Mesenchymal stem cell (in vitro differentiated cells and primary cell): ENCODE results near the gene DOCK2.
A peak's percentile ranks its signal among the peaks of the same experiment; 100 is the strongest.

Source experiments
- DNase-seq: peaks from one replicate; pipeline ENCODE4 v3.0.0-alpha.2; 2013
- H2AFZ ChIP-seq: one replicate; pipeline ENCODE4 v1.6.1; 2013; ENCODE audit warnings: low read depth, mild to moderate bottlenecking, control low read depth, inconsistent platforms, low read length, moderate library complexity
- H2AK5ac ChIP-seq: 2 replicates; pipeline ENCODE4 v1.6.1; 2013; ENCODE audit warnings: low read length, moderate library complexity, mild to moderate bottlenecking, inconsistent platforms; ENCODE audit not compliant: severe bottlenecking
- H2BK120ac ChIP-seq: one replicate; pipeline ENCODE4 v1.6.1; 2013; ENCODE audit warnings: low read depth, mild to moderate bottlenecking, inconsistent platforms, low read length, moderate library complexity
- H2BK12ac ChIP-seq, 2 experiments: one replicate each; pipeline ENCODE4 v1.6.1; 2013; ENCODE audit warnings: inconsistent platforms in 2 of 2, low read length in 2 of 2, mild to moderate bottlenecking in 2 of 2, moderate library complexity in 2 of 2, control low read depth in 1 of 2
- H2BK15ac ChIP-seq: one replicate; pipeline ENCODE4 v1.6.1; 2013; ENCODE audit warnings: mild to moderate bottlenecking, low read depth, inconsistent platforms; ENCODE audit not compliant: poor library complexity, severe bottlenecking
- H2BK5ac ChIP-seq: 2 replicates; pipeline ENCODE4 v1.6.1; 2013; ENCODE audit warnings: low read depth, mild to moderate bottlenecking, low read length, control low read depth, inconsistent platforms; ENCODE audit not compliant: poor library complexity, severe bottlenecking
- H3K14ac ChIP-seq, 2 experiments: one replicate each; pipeline ENCODE4 v1.6.1; 2013; ENCODE audit warnings: inconsistent platforms in 2 of 2, low read length in 2 of 2, control low read depth in 1 of 2, mild to moderate bottlenecking in 1 of 2, moderate library complexity in 1 of 2
- H3K18ac ChIP-seq, 2 experiments: one replicate each; pipeline ENCODE4 v1.6.1; 2013; ENCODE audit warnings: inconsistent platforms in 2 of 2, low read length in 2 of 2, control low read depth in 1 of 2, low read depth in 1 of 2, mild to moderate bottlenecking in 1 of 2
- H3K23ac ChIP-seq, 2 experiments: one replicate each; pipeline ENCODE4 v1.6.1; 2013; ENCODE audit warnings: inconsistent platforms in 2 of 2, low read length in 2 of 2, mild to moderate bottlenecking in 2 of 2, moderate library complexity in 2 of 2, control low read depth in 1 of 2
- H3K27ac ChIP-seq: 2 replicates; pipeline ENCODE4 v1.5.1; 2013; ENCODE audit warnings: mild to moderate bottlenecking, moderate library complexity, low read length, control low read depth, inconsistent platforms; ENCODE audit not compliant: poor library complexity, severe bottlenecking
- H3K27me3 ChIP-seq, 2 experiments: 2 replicates each; pipeline versions ENCODE4 v1.6.1 to v1.7.0; 2013; ENCODE audit warnings: low read length in 2 of 2, mild to moderate bottlenecking in 2 of 2, moderate library complexity in 2 of 2, control low read depth in 1 of 2, inconsistent platforms in 1 of 2; ENCODE audit not compliant: control insufficient read depth in 1 of 2, insufficient read depth in 1 of 2
- H3K36me3 ChIP-seq, 2 experiments: 2 replicates each; pipeline versions ENCODE4 v1.6.1 to v1.7.0; 2013; ENCODE audit warnings: low read length in 2 of 2, control low read depth in 1 of 2, inconsistent platforms in 1 of 2, low read depth in 1 of 2, mild to moderate bottlenecking in 1 of 2; ENCODE audit not compliant: insufficient read depth in 2 of 2, control insufficient read depth in 1 of 2
- H3K4ac ChIP-seq, 2 experiments: one replicate each; pipeline ENCODE4 v1.6.1; 2013; ENCODE audit warnings: inconsistent platforms in 2 of 2, low read length in 2 of 2, mild to moderate bottlenecking in 2 of 2, moderate library complexity in 2 of 2, control low read depth in 1 of 2, low read depth in 1 of 2
- H3K4me1 ChIP-seq: 2 replicates; pipeline ENCODE4 v1.6.1; 2013; ENCODE audit warnings: low read depth, low read length, control low read depth; ENCODE audit not compliant: control insufficient read depth, insufficient read depth
- H3K4me2 ChIP-seq: 2 replicates; pipeline ENCODE4 v1.6.1; 2013; ENCODE audit warnings: low read length, mild to moderate bottlenecking, inconsistent platforms; ENCODE audit not compliant: poor library complexity, severe bottlenecking
- H3K4me3 ChIP-seq, 2 experiments: 2 replicates each; pipeline versions ENCODE4 v1.5.1 to v1.7.0; 2013; ENCODE audit warnings: low read length in 2 of 2, mild to moderate bottlenecking in 2 of 2, control low read depth in 1 of 2, low read depth in 1 of 2; ENCODE audit not compliant: insufficient read depth in 1 of 2
- H3K79me1 ChIP-seq: replicated peaks from 2 replicates; pipeline ENCODE4 v1.6.1; 2013; ENCODE audit warnings: mild to moderate bottlenecking, control low read depth, low read length, inconsistent platforms; ENCODE audit not compliant: poor library complexity, severe bottlenecking
- H3K9ac ChIP-seq: 2 replicates; pipeline ENCODE4 v1.7.0; 2013; ENCODE audit warnings: mild to moderate bottlenecking, low read length, moderate library complexity
- H3K9me3 ChIP-seq: 2 replicates; pipeline ENCODE4 v1.7.0; 2013; ENCODE audit warnings: mild to moderate bottlenecking, low read length; ENCODE audit not compliant: control insufficient read depth
- H4K8ac ChIP-seq: one replicate; pipeline ENCODE4 v1.6.1; 2013; ENCODE audit warnings: inconsistent platforms, mild to moderate bottlenecking, low read length, moderate library complexity
- H4K91ac ChIP-seq: one replicate; pipeline ENCODE4 v1.6.1; 2013; ENCODE audit warnings: mild to moderate bottlenecking, low read length, inconsistent platforms
- WGBS: methylation state at CpG from one replicate; pipeline ENCODE4 v1.1.7; 2013; ENCODE audit warnings: mixed read lengths; 5-methylcytosine and 5-hydroxymethylcytosine counted together

Gene DOCK2

DNA sequence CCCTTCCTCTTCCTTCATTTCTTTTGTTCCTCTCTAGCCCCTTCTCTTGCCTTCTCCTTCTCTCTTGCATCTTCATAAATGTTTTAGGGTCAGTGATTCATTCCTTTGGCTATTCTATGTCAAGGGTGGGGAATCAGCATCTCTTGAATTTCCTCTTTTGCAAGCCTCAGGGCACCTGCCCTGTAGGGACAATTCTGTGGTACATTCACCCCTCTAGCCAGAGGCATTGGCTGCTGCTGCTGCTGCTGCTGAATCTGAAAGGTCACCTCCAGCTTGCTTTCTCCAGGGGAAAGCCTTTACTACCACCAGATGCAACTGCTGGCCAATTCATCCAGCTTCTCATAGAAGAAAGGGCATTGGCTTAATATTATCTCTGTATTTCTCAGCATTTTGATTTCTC, 255.9 kb downstream of the DOCK2 start:
- H3K27ac ChIP-seq: no peak overlapping the region
- no peak overlapping the region for H4K91ac ChIP-seq
- no peaks in the 10 kb centered on the region for H3K27me3 ChIP-seq
- no peak overlapping the region for H2BK5ac ChIP-seq
- no peak overlapping the region for H3K4me3 ChIP-seq
- H3K4ac ChIP-seq: peak overlapping the region in 1 of 2 experiments; percentile 37
- H4K8ac ChIP-seq: no peak overlapping the region
- H2BK15ac ChIP-seq: no peak overlapping the region
- DNase-seq: no peak
- H3K36me3 ChIP-seq: peaks cover 0 to 6% of the 10 kb centered on the region in 2 experiments
- no peak overlapping the region for H3K18ac ChIP-seq
- no peak overlapping the region for H2AK5ac ChIP-seq
- no peak overlapping the region for H3K4me2 ChIP-seq
- no peak overlapping the region for H3K9ac ChIP-seq
- peak overlapping the region in 1 of 2 experiments; percentile 73 for H3K23ac ChIP-seq
- H3K79me1 ChIP-seq: peaks cover 4% of the 10 kb centered on the region
- no peaks in the 10 kb centered on the region for H3K9me3 ChIP-seq
- H3K4me1 ChIP-seq: peaks cover 3% of the 10 kb centered on the region
- no peak overlapping the region for H2BK12ac ChIP-seq
- H2BK120ac ChIP-seq: no peak overlapping the region
- H2AFZ ChIP-seq: no peak overlapping the region
- no peak overlapping the region for H3K14ac ChIP-seq

DNA sequence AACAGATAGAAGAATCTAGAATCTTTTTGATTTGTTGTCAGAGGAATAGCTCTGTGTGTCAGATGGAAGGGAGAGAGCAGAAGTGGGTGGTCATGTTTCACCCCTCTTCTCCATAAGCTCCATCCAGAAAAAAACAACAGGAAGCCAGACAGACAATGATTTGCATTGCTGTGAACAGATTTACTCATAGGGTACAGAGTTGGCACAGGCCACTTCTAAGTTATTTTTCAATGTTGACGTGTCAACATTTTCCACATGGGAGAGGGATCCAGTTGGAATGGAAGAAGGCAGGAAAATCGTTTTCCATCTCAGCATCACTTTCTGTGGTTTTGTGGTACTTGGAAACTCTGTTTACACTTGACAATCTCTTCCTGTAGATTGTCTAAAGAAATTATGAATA, 256.5 kb downstream of the DOCK2 start:
- H3K27ac ChIP-seq: no peak overlapping the region
- peaks cover 0 to 6% of the 10 kb centered on the region in 2 experiments for H3K36me3 ChIP-seq
- H2AK5ac ChIP-seq: no peak overlapping the region
- no peak overlapping the region for H3K4me2 ChIP-seq
- no peak overlapping the region for H3K14ac ChIP-seq
- no peak overlapping the region for H2BK15ac ChIP-seq
- H3K9me3 ChIP-seq: no peaks in the 10 kb centered on the region
- H3K79me1 ChIP-seq: peaks cover 2% of the 10 kb centered on the region
- H3K4me1 ChIP-seq: peaks cover 3% of the 10 kb centered on the region
- H4K8ac ChIP-seq: no peak overlapping the region
- no peak overlapping the region for H3K9ac ChIP-seq
- H3K4ac ChIP-seq: no peak overlapping the region
- H2BK120ac ChIP-seq: no peak overlapping the region
- H2AFZ ChIP-seq: no peak overlapping the region
- no peak overlapping the region for H3K23ac ChIP-seq
- no peak for DNase-seq
- H3K4me3 ChIP-seq: no peak overlapping the region
- H4K91ac ChIP-seq: no peak overlapping the region
- no peak overlapping the region for H2BK12ac ChIP-seq
- H3K18ac ChIP-seq: no peak overlapping the region
- no peak overlapping the region for H2BK5ac ChIP-seq
- H3K27me3 ChIP-seq: no peaks in the 10 kb centered on the region
- WGBS: 91% methylated on average over 1 of the region's 2 CpGs

DNA sequence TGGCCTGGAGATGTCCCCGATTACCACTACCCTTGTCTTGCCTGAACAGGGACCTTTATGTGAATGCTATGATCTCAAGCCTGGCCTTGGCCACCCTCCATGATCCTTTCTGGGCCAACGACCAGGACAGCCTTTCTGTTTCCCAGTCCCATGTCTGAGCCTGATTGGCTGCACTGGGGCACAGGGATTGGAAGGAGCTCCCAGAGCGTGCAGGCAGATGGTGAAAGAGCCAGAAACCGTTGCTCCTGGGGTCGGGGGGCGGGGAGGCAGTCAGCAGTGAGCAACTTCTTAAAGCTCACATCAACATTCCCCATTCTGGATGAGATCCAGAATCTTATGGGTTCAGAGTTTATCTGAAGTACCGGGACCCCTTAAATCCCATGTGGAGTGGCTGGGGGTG, 258.9 kb downstream of the DOCK2 start:
- no peak overlapping the region for H3K4ac ChIP-seq
- H4K91ac ChIP-seq: no peak overlapping the region
- H2BK5ac ChIP-seq: no peak overlapping the region
- no peak for DNase-seq
- H4K8ac ChIP-seq: no peak overlapping the region
- peak overlapping the region; percentile 18 for H3K9ac ChIP-seq
- H3K4me2 ChIP-seq: no peak overlapping the region
- no peak overlapping the region for H3K14ac ChIP-seq
- H2BK12ac ChIP-seq: no peak overlapping the region
- H3K27me3 ChIP-seq: no peaks in the 10 kb centered on the region
- 82% methylated on average over 7 of the region's 7 CpGs for WGBS
- H2AFZ ChIP-seq: no peak overlapping the region
- peaks cover 2% of the 10 kb centered on the region for H3K79me1 ChIP-seq
- H3K9me3 ChIP-seq: no peaks in the 10 kb centered on the region
- peaks cover 3% of the 10 kb centered on the region for H3K4me1 ChIP-seq
- H3K27ac ChIP-seq: no peak overlapping the region
- peak overlapping the region in 1 of 2 experiments; percentile 34 for H3K4me3 ChIP-seq
- H2BK120ac ChIP-seq: no peak overlapping the region
- no peak overlapping the region for H3K18ac ChIP-seq
- no peak overlapping the region for H2BK15ac ChIP-seq
- H3K36me3 ChIP-seq: no peaks in the 10 kb centered on the region
- H2AK5ac ChIP-seq: no peak overlapping the region
- no peak overlapping the region for H3K23ac ChIP-seq

DNA sequence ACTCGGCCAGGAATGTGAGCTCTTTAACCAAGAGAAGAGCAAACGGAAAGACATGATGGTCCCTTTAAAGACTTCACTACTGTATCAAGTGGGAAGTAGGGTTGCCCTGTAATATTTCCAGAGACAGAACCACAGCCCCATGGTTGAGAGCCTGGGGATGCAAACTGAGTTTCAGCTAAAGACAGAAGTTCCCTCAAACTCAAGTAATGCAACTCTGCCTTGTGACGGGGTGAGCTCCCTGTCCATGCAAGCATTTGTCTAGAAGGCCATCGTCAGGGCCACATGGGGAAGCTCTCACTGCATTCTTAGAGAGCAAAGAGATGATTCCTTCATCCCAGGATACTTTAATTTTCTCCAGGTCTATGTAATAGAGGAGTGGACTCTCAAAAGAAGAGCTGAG, 260.4 kb downstream of the DOCK2 start:
- WGBS: 92% methylated on average over 3 of the region's 4 CpGs
- Histone ChIP-seq H2BK15ac (no peak overlapping the region), H3K27ac (no peak overlapping the region), H4K91ac (no peak overlapping the region), H3K27me3 (no peaks in the 10 kb centered on the region), H3K9ac (no peak overlapping the region), H3K4me2 (no peak overlapping the region), H3K14ac (no peak overlapping the region), H3K23ac (no peak overlapping the region), H3K4me3 (no peak overlapping the region), H2BK12ac (no peak overlapping the region), H2BK120ac (no peak overlapping the region), H3K4me1 (peaks cover 3% of the 10 kb centered on the region), H3K4ac (no peak overlapping the region), H3K36me3 (no peaks in the 10 kb centered on the region), H3K18ac (no peak overlapping the region), H2BK5ac (no peak overlapping the region), H4K8ac (no peak overlapping the region), H2AFZ (no peak overlapping the region), H3K79me1 (peaks cover 2% of the 10 kb centered on the region), H3K9me3 (no peaks in the 10 kb centered on the region), H2AK5ac (no peak overlapping the region)
- no peak for DNase-seq
